GM20000 (cell line): ENCODE results near the gene TNFRSF4.

ENCODE experiments used
- DNase-seq: peaks from one replicate; pipeline ENCODE4 v3.0.0; 2012; ENCODE audit warnings: low spot score
- CTCF ChIP-seq: IDR thresholded peaks from 2 replicates; pipeline ENCODE4 v1.5.1; 2012; ENCODE audit warnings: mild to moderate bottlenecking, control low read depth; ENCODE audit errors: extremely low read depth, missing control alignments

The TNFRSF4 gene

GRCh38 chr1:1223891-1224290 is 9.9 kb upstream of the TNFRSF4 start:
- TF ChIP-seq CTCF, result no peak
- no peak for DNase-seq

DNA sequence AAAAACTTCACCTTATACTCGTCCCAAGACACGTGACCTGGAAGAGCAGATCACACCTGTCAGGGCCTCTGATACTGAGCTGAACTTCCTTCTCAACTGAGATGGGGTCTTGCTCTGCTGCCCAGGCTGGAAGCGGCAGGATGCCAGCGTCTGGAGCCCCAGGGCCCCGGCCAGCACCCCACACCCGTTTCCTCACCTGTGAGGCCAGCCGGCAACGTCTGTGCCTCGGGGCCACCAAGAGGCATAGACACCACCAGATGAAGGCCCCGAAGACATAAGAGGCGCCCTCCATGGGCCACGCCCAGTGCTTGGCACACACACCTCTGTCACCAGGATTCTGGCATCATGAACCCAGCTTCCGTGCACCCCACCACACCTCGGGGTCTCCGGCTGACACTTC is 9.4 kb upstream of the TNFRSF4 start:
- TF ChIP-seq CTCF, result no peak
- no peak for DNase-seq

- no peak for DNase-seq
- TF ChIP-seq CTCF, result no peak
Measured at GRCh38 chr1:1222575-1223225, 8.7 kb upstream of the TNFRSF4 start.

GRCh38 chr1:1221887-1222574 is 8.1 kb upstream of the TNFRSF4 start:
- TF ChIP-seq CTCF, result no peak

GRCh38 chr1:1220197-1220596 is 6.2 kb upstream of the TNFRSF4 start:
- no peak for TF ChIP-seq CTCF

More at GRCh38 chr1:1221887-1222574, 8.1 kb upstream of the TNFRSF4 start:
- no peak for DNase-seq

DNA sequence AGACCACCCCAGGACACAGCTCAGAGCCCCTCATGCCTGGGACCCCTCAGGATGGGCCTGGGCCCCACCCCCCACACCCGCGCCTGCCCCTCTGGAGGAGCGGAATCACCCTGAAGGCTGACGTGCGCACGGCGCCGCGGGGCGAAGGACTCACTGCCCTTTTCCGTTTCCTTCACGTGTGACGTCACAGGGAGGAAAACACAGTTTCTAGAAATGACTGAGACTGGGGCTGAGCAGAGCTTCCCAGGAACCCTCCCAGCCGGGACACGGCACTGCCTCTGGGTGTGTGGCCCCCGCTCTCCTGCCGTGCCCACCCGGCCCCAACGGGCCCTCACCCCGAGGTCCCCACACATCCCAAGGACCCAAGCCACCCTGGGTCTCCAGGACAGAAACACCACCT is 5.4 kb upstream of the TNFRSF4 start:
- DNase-seq, result no peak
- no peak for TF ChIP-seq CTCF

More at GRCh38 chr1:1220197-1220596, 6.2 kb upstream of the TNFRSF4 start:
- DNase-seq, result no peak

DNA sequence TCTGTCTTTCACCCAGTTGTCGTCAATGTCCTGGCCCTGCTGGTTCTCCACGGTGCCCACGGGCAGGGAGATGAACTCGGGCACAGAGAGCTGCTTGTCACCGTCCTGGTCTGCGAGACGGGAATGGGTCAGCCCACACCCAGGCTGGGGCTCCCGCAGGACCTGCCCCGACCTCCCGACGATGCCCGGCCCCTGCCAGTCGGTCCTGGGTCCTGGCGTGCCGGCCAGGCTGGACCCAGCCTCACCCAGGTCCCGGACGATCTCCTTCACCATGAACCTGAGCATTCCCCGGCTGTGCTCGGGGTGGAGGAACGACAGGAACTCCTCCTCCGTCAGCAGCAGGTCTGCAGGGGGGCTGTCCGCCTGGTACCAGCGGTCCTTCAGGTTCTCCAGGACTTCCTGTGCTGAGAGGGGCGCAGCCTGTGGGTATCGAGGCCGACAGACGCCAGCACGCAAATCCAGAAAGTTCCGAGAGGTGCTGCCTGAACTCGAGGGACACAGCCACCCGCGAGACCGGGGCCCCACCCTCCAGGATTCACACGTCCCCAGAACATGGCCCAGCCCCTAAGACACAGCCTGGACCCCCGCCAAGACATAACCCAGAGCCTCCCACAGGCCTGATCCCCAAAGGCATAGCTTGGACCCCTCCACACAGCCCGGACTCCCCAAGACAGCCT is 4.7 kb upstream of the TNFRSF4 start:
- no peak for TF ChIP-seq CTCF
- DNase-seq, result no peak
